SU-DHL-6 (cell line): Measurements from ENCODE around the gene MYOD1.

Source experiments
- H2AFZ ChIP-seq: fragments of 200-600 bp; sonication (generic); 2 replicates; pipeline ENCODE4 v1.6.1; 2014; ENCODE audit warnings: low read depth, mild to moderate bottlenecking, moderate library complexity, mixed read lengths, antibody characterized with exemption, low read length; ENCODE audit not compliant: severe bottlenecking
- H3F3A ChIP-seq: fragments of 200-600 bp; shearing (Covaris generic); 2 replicates; pipeline ENCODE4 v1.6.0; 2016; ENCODE audit warnings: antibody characterized with exemption, mild to moderate bottlenecking; ENCODE audit not compliant: insufficient read depth
- H3K27ac ChIP-seq: fragments of 200-600 bp; sonication (generic); 2 replicates; pipeline ENCODE4 v1.5.1; 2016; ENCODE audit warnings: low read depth, mild to moderate bottlenecking, low read length, moderate library complexity, mixed read lengths
- H3K27me3 ChIP-seq: fragments of 200-600 bp; sonication (generic), shearing (Covaris generic); 2 replicates; pipeline ENCODE4 v1.6.0; 2014; ENCODE audit warnings: mild to moderate bottlenecking, low read length
- H3K36me3 ChIP-seq: fragments of 200-600 bp; sonication (generic); 2 replicates; pipeline ENCODE4 v1.6.1; 2014; ENCODE audit warnings: mild to moderate bottlenecking, low read length, mixed read lengths
- H3K4me2 ChIP-seq: fragments of 300-600, 200-600 bp; shearing (Covaris generic), sonication (generic); 2 replicates; pipeline ENCODE4 v1.6.0; 2014; ENCODE audit warnings: low read length, low read depth, mild to moderate bottlenecking; ENCODE audit not compliant: poor library complexity, severe bottlenecking
- H3K4me3 ChIP-seq: fragments of 200-600 bp; sonication (generic); 2 replicates; pipeline ENCODE4 v1.5.1; 2014; ENCODE audit warnings: antibody characterized with exemption, low read length, mild to moderate bottlenecking, mixed read lengths; ENCODE audit not compliant: insufficient read depth, poor library complexity, severe bottlenecking
- H3K79me2 ChIP-seq: fragments of 200-600 bp; sonication (generic); 2 replicates; pipeline ENCODE4 v1.6.1; 2014; ENCODE audit warnings: mild to moderate bottlenecking, low read length, moderate library complexity; ENCODE audit not compliant: insufficient read depth
- H3K9ac ChIP-seq: fragments of 200-600 bp; sonication (generic); 2 replicates; pipeline ENCODE4 v1.7.0; 2014; ENCODE audit warnings: mild to moderate bottlenecking, low read length
- H3K9me2 ChIP-seq: fragments of 200-600 bp; sonication (generic); replicated peaks from 2 replicates; pipeline ENCODE4 v1.6.1; 2014; ENCODE audit warnings: low read length; ENCODE audit not compliant: insufficient read depth
- H3K9me3 ChIP-seq: fragments of 200-600 bp; sonication (generic); 2 replicates; pipeline ENCODE4 v1.6.1; 2014; ENCODE audit warnings: low read length, mixed read lengths; ENCODE audit not compliant: insufficient read depth
- H4K20me1 ChIP-seq: fragments of 200-600 bp; sonication (generic); 2 replicates; pipeline ENCODE4 v1.6.1; 2014; ENCODE audit warnings: low read depth, mild to moderate bottlenecking, antibody characterized with exemption, low read length, moderate library complexity, mixed read lengths
- CTCF ChIP-seq: fragments of 200-600 bp; sonication (generic); IDR thresholded peaks from one replicate; pipeline ENCODE4 v1.5.1; 2017; ENCODE audit warnings: antibody characterized with exemption, mild to moderate bottlenecking, low read length, moderate library complexity; ENCODE audit not compliant: insufficient read depth, poor library complexity, severe bottlenecking
- EZH2phosphoT487 ChIP-seq: fragments of 200-600 bp; sonication (generic), shearing (Covaris generic); conservative IDR thresholded peaks from 2 replicates; pipeline ENCODE4 v1.6.1; 2018; ENCODE audit warnings: mild to moderate bottlenecking, antibody characterized with exemption, low read length, moderate library complexity, mixed read lengths

Gene MYOD1

GRCh38 chr11:17730608-17731462, 11.5 kb downstream of the MYOD1 start:
- TF ChIP-seq CTCF = peak; percentile 80
- no peak for TF ChIP-seq EZH2phosphoT487
- H4K20me1 ChIP-seq = no peaks in the 10 kb centered on the region
- H3K9me3 ChIP-seq = no peaks in the 10 kb centered on the region
- no peak overlapping the region for H3K27ac ChIP-seq
- H3K36me3 ChIP-seq = no peaks in the 10 kb centered on the region
- H2AFZ ChIP-seq = no peak overlapping the region
- no peak overlapping the region for H3K4me2 ChIP-seq
- H3K9me2 ChIP-seq = no peaks in the 10 kb centered on the region
- H3K27me3 ChIP-seq = no peaks in the 10 kb centered on the region
- H3K9ac ChIP-seq = no peak overlapping the region
- no peaks in the 10 kb centered on the region for H3K79me2 ChIP-seq
- H3F3A ChIP-seq = no peaks in the 10 kb centered on the region
- no peak overlapping the region for H3K4me3 ChIP-seq

- Histone ChIP-seq H3K27me3 (no peaks in the 10 kb centered on the region), H3F3A (no peaks in the 10 kb centered on the region), H3K4me2 (no peak overlapping the region), H3K27ac (no peak overlapping the region), H4K20me1 (no peaks in the 10 kb centered on the region), H3K9ac (no peak overlapping the region), H3K4me3 (no peak overlapping the region), H2AFZ (no peak overlapping the region), H3K9me2 (no peaks in the 10 kb centered on the region), H3K79me2 (no peaks in the 10 kb centered on the region), H3K36me3 (no peaks in the 10 kb centered on the region), H3K9me3 (no peaks in the 10 kb centered on the region)
- TF ChIP-seq EZH2phosphoT487 (no peak), CTCF (no peak)
These were observed 13.9 kb downstream of the MYOD1 start for GRCh38 chr11:17733261-17733660.

DNA sequence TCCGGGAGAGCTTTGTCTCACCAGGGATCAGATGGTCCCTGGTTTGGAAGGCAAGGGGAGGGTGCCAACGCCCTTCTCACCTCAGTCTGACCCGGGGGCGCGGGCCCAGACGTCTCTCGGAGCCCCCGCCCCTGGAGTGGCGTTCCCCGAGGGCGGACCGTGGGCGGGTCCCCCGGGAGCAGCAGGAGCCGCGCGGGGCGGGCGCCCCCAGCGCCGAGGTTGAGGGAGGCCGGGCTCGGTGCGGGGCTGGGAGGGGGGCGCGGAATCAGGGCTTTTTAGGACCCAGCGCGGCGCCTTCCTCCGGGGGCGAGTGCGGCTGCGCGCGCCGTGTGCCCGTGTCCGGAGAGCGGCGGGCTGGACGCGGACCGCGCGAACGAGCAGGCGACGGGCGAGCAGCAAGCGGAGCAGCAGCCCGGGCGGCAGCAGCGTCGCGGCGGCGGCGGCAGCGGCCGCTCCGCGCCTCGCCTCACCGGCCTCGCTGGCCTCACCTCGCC, 15.1 kb downstream of the MYOD1 start, which contains the start of gene KCNC1:
Gene KCNC1, plus strand, starts transcription at position 364 of the 494 bp plus-strand sequence. CDS start 1,222 bp downstream, outside the sequence.
- no peaks in the 10 kb centered on the region for H3K79me2 ChIP-seq
- no peak within 1 kb of the TSS for H3K27ac ChIP-seq
- H3K36me3 ChIP-seq = no peaks in the 10 kb centered on the region
- H4K20me1 ChIP-seq = no peaks in the 10 kb centered on the region
- H3K27me3 ChIP-seq = no peaks in the 10 kb centered on the region
- no peaks in the 10 kb centered on the region for H3K9me2 ChIP-seq
- H3K9ac ChIP-seq = no peak within 1 kb of the TSS
- TF ChIP-seq CTCF (no peak), EZH2phosphoT487 (no peak)
- no peaks in the 10 kb centered on the region for H3F3A ChIP-seq
- H3K4me3 ChIP-seq = no peak within 1 kb of the TSS
- H3K4me2 ChIP-seq = peak within 1 kb of the TSS; percentile 12
- H2AFZ ChIP-seq = no peak within 1 kb of the TSS
- H3K9me3 ChIP-seq = no peaks in the 10 kb centered on the region
